HEK293 (cell line): ENCODE measurements around the gene EXOC7.

Experiments used
- CTCF ChIP-seq: fragments of 450-650 bp; formaldehyde crosslinking; IDR thresholded peaks from 2 replicates; pipeline ENCODE4 v1.5.1; 2016; ENCODE audit warnings: missing biosample characterization, missing genetic modification characterization
- HOXC10 ChIP-seq: sonication (generic); formaldehyde crosslinking; IDR thresholded peaks from 2 replicates; pipeline ENCODE4 v1.8.1; 2023; ENCODE audit warnings: mild to moderate bottlenecking, missing genetic modification reagents
- ZBTB20 ChIP-seq: fragments of 450-650 bp; formaldehyde crosslinking; IDR thresholded peaks from 2 replicates; pipeline ENCODE4 v1.5.1; 2016; ENCODE audit warnings: missing biosample characterization, missing genetic modification characterization
- ZNF121 ChIP-seq: fragments of 450-650 bp; formaldehyde crosslinking; IDR thresholded peaks from 2 replicates; pipeline ENCODE4 v1.5.1; 2016; ENCODE audit warnings: missing biosample characterization, missing genetic modification characterization
- ZNF561 ChIP-seq: fragments of 450-650 bp; IDR thresholded peaks from 2 replicates; pipeline ENCODE4 v1.5.1; 2018; ENCODE audit warnings: missing biosample characterization, missing genetic modification characterization, borderline replicate concordance
- ZNF785 ChIP-seq: fragments of 450-650 bp; formaldehyde crosslinking; IDR thresholded peaks from 2 replicates; pipeline ENCODE4 v1.5.1; 2016; ENCODE audit warnings: missing biosample characterization, missing genetic modification characterization
- ZNF792 ChIP-seq: fragments of 450-650 bp; formaldehyde crosslinking; IDR thresholded peaks from 2 replicates; pipeline ENCODE4 v1.5.1; 2016; ENCODE audit warnings: missing biosample characterization, missing genetic modification characterization
- ZNF843 ChIP-seq: fragments of 450-650 bp; formaldehyde crosslinking; IDR thresholded peaks from 2 replicates; pipeline ENCODE4 v1.5.1; 2016; ENCODE audit warnings: missing biosample characterization, missing genetic modification characterization

GRCh38 chr17:76071531-76072147, 31.9 kb downstream of the EXOC7 start:
- TF ChIP-seq CTCF (tag by site-specific recombination) (no peak), ZBTB20 (tag by site-specific recombination) (no peak), ZNF785 (no peak), ZNF792 (tag by site-specific recombination) (no peak), ZNF561 (tag by site-specific recombination) (no peak), ZNF843 (tag by site-specific recombination) (no peak), ZNF121 (no peak), HOXC10 (CRISPR knock-in tag) (no peak)
